Effector memory CD4-positive, alpha-beta T cell (primary cell): ENCODE results near the gene RAD51D.

Source experiments
- DNase-seq, 3 donors: peaks; one replicate each; pipeline ENCODE4 v3.0.0-alpha.2; 2020
- H3K27ac ChIP-seq: 2 replicates; pipeline ENCODE4 v1.7.0; 2013; ENCODE audit warnings: mild to moderate bottlenecking, low read length, moderate library complexity; ENCODE audit not compliant: insufficient read depth, poor library complexity, severe bottlenecking
- H3K27me3 ChIP-seq: replicated peaks from 2 replicates; pipeline ENCODE4 v1.7.0; 2013; ENCODE audit warnings: mild to moderate bottlenecking, low read length; ENCODE audit not compliant: insufficient read depth, control insufficient read depth, poor library complexity, severe bottlenecking
- H3K36me3 ChIP-seq: 2 replicates; pipeline ENCODE4 v1.7.0; 2013; ENCODE audit warnings: mild to moderate bottlenecking, low read length, moderate library complexity; ENCODE audit not compliant: control insufficient read depth, insufficient read depth
- H3K4me1 ChIP-seq: 2 replicates; pipeline ENCODE4 v1.7.0; 2013; ENCODE audit warnings: low read length, mild to moderate bottlenecking; ENCODE audit not compliant: control insufficient read depth, insufficient read depth, poor library complexity, severe bottlenecking
- H3K4me3 ChIP-seq: 2 replicates; pipeline ENCODE4 v1.7.0; 2013; ENCODE audit warnings: low read length, low read depth, mild to moderate bottlenecking; ENCODE audit not compliant: insufficient read depth, poor library complexity, severe bottlenecking
- H3K9me3 ChIP-seq: 2 replicates; pipeline ENCODE4 v1.7.0; 2013; ENCODE audit warnings: mild to moderate bottlenecking, low read length, moderate library complexity; ENCODE audit not compliant: control insufficient read depth

Gene RAD51D

GRCh38 chr17:35073991-35074627, 45.6 kb downstream of the RAD51D start:
- no peaks in the 10 kb centered on the region for H3K9me3 ChIP-seq
- peaks cover 36% of the 10 kb centered on the region for H3K4me1 ChIP-seq
- no peaks in the 10 kb centered on the region for H3K27me3 ChIP-seq
- H3K27ac ChIP-seq: no peak overlapping the region
- H3K4me3 ChIP-seq: no peak overlapping the region
- no peaks in the 10 kb centered on the region for H3K36me3 ChIP-seq
- no peak for DNase-seq

DNA sequence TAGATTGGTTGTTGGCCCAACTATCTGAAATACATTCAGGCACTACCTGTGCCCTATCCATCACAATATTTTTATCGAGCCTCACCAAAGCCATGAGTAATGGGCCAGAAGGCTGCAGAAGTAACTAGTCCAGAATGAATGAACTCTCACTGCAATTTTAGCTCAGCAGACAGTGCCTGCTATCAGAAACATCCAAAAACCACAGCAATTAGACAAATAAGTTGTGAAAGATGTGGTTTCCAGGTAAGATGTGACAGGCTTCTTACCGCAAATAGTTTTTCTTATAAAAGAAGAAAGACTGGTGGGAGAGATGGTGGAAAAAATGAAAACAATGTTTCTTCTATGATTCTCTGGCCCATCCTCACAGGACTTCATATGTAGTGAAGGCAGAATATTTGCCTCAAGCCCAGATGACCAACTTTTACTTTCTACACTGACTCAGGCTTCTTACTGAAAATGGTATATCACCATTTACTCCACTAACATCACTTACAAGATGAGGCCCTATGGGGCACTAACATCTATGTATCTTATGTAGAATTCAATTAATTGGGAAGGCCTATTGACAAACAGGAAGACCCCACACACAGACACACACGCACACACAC, 46.4 kb downstream of the RAD51D start:
- H3K9me3 ChIP-seq: no peaks in the 10 kb centered on the region
- H3K4me1 ChIP-seq: peaks cover 34% of the 10 kb centered on the region
- no peak overlapping the region for H3K27ac ChIP-seq
- DNase-seq: no peak
- no peak overlapping the region for H3K4me3 ChIP-seq
- no peaks in the 10 kb centered on the region for H3K36me3 ChIP-seq
- H3K27me3 ChIP-seq: no peaks in the 10 kb centered on the region

- Histone ChIP-seq H3K9me3 (no peaks in the 10 kb centered on the region), H3K27me3 (no peaks in the 10 kb centered on the region), H3K4me3 (no peak overlapping the region), H3K4me1 (peaks cover 24% of the 10 kb centered on the region), H3K36me3 (no peaks in the 10 kb centered on the region), H3K27ac (no peak overlapping the region)
- no peak for DNase-seq
Observed at GRCh38 chr17:35069311-35069710, 50.3 kb downstream of the RAD51D start.

DNA sequence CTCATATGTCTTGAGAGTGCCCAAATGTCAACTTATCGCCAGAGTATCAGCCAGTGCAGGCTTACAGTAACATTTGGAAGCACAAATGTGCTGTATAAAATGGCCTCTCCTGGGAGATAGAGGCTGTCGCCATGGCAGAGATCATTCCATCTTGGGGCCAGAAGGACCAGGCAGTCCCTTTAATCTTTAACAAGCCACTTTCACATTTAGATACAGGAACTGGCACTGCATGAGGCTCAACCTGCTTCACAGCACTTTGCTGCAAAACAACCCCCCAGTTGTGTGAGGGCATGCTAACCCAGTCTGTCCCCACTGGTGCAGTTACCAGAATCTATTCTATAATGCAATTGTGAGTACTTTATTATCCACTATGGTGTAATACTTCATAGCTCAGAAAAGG, 51.4 kb downstream of the RAD51D start:
- H3K27ac ChIP-seq: no peak overlapping the region
- peaks cover 23% of the 10 kb centered on the region for H3K4me1 ChIP-seq
- H3K9me3 ChIP-seq: no peaks in the 10 kb centered on the region
- H3K27me3 ChIP-seq: no peaks in the 10 kb centered on the region
- no peaks in the 10 kb centered on the region for H3K36me3 ChIP-seq
- DNase-seq: no peak
- H3K4me3 ChIP-seq: no peak overlapping the region

- DNase-seq: no peak
- Histone ChIP-seq H3K9me3 (no peaks in the 10 kb centered on the region), H3K4me1 (peaks cover 21% of the 10 kb centered on the region), H3K4me3 (no peak overlapping the region), H3K27me3 (no peaks in the 10 kb centered on the region), H3K36me3 (no peaks in the 10 kb centered on the region), H3K27ac (no peak overlapping the region)
Observed at GRCh38 chr17:35065880-35066279, 53.8 kb downstream of the RAD51D start.

DNA sequence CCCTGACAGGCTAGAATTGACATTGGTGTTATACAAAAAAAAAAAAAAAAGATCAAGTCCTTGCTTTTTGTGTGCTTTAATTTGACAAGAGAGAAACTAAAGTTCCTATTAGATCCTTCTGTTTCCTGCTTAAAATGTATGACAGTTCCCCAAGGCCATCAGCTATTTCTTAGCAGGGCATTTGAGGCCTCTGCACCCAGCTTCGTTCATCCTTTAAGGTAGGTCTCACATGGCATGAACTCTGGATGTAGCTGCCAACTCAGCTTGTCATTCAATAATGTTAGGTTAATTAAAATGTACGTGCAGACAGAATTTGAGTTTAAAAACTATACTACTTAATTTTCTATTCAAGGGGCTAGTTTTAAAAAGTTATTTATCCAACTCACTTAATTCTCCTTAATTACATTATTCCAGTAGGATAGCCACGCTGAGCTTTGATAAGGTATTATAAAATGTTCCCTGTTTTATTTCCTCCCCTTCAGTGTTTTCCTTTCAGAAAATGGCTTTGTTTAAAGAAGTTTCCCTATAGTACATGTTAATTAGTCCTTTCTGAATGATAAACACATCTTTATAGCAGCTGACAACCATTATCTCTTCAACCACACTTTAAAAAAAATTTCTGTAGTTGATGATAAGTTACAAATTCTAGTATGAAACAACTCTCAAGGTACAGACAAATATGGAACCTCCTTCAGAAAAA, 55.0 kb downstream of the RAD51D start:
- H3K9me3 ChIP-seq: no peaks in the 10 kb centered on the region
- no peak for DNase-seq
- peak overlapping the region; percentile 77 for H3K27ac ChIP-seq
- H3K4me3 ChIP-seq: no peak overlapping the region
- H3K4me1 ChIP-seq: peaks cover 21% of the 10 kb centered on the region
- no peaks in the 10 kb centered on the region for H3K27me3 ChIP-seq
- no peaks in the 10 kb centered on the region for H3K36me3 ChIP-seq

DNA sequence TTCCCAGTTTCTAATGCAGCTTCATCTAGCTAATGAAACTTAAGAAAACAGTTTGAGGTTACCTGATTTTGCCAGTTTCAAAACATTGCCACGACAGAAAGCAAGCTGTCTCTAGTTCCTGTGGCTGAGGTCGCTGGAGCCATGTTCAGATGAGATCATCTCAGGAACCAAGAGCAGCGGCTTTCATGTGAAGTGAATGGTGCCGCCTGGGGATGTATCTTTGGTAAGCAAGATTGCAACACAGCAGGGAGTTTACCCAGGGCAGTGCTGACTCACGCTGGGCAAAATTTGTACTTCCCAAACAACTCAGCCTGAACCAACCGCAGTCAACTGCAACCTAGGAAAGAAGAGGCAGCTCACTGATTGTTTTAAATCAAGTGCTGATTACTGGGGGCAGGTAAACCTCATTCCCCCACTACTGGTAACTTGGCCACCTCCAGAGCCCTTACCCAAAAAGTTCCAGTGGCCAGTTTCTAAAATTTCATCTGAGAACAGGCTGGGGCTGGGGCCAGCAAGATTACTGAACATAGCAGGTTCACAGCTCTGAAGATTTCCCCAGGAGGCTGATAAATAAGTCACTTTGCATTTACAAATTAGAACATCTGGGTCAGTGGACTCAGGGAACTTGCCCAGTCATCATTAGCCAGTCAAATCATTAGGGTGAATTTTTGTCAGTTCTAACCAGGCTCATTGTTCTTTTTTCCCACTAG, 56.0 kb downstream of the RAD51D start, which contains the start of gene RFFL:
TSS of gene RFFL (minus strand) at position 194 of the 710 bp plus-strand sequence. CDS start 37,154 bp downstream, outside the sequence.
- Histone ChIP-seq H3K27ac (peak within 1 kb of the TSS; percentile 77), H3K27me3 (no peaks in the 10 kb centered on the region), H3K4me1 (peaks cover 21% of the 10 kb centered on the region), H3K36me3 (no peaks in the 10 kb centered on the region), H3K9me3 (no peaks in the 10 kb centered on the region), H3K4me3 (peak within 1 kb of the TSS; percentile 12)
- DNase-seq: peak; percentile 78 to 86 (median 80)

DNA sequence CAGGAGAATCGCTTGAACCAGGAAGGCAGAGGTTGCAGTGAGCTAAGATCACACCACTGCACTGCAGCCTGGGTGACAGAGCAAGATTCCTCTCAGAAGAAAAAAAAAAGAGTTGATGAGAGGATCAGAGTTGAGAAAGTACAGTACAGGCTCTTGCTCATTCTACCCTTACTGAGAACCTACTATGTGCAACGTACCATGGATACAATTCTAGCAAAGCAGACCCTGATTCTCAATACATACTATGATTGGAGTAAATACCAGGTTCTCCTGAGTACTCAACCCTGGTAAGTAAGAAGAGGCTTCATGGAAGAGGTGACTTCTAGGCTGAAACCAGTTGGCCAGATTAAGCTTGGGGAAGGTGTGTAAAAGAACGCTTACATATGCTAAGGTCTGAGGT, 57.4 kb downstream of the RAD51D start:
- Histone ChIP-seq H3K9me3 (no peaks in the 10 kb centered on the region), H3K4me3 (no peak overlapping the region), H3K4me1 (peaks cover 17% of the 10 kb centered on the region), H3K27ac (peak overlapping the region; percentile 77), H3K27me3 (no peaks in the 10 kb centered on the region), H3K36me3 (no peaks in the 10 kb centered on the region)
- DNase-seq: no peak

GRCh38 chr17:35057332-35057915, 62.2 kb downstream of the RAD51D start:
- no peaks in the 10 kb centered on the region for H3K36me3 ChIP-seq
- H3K4me3 ChIP-seq: no peak overlapping the region
- no peaks in the 10 kb centered on the region for H3K9me3 ChIP-seq
- H3K4me1 ChIP-seq: peaks cover 19% of the 10 kb centered on the region
- no peak overlapping the region for H3K27ac ChIP-seq
- no peaks in the 10 kb centered on the region for H3K27me3 ChIP-seq
- no peak for DNase-seq
